ENCODE data around the gene SSR3. TPM values are rescaled to one million over a fixed set of nuclear protein-coding genes. Genes with fewer than 3 reads are reported as not detected.
A peak's percentile ranks its signal among the peaks of the same experiment; 100 is the strongest.

Gene SSR3
- total and polyA plus RNA-seq, 9 of the 15 experiments (the other 6 are each of a cell fraction or from before 2014, with no cell fraction given) = 104 to 464 (median 307) TPM

GRCh38 chr3:156579427-156579851 is 24.5 kb upstream of the SSR3 start (continued):
- TF ChIP-seq E4F1 (CRISPR knock-in tag; IDR thresholded peaks at IDR 0.05; ENCODE audit: borderline replicate concordance) = no peak
- no peak for TF ChIP-seq HNRNPLL (IDR thresholded peaks at IDR 0.05; ENCODE audit: low read depth, low read length, poor library complexity, severe bottlenecking)
- TF ChIP-seq TSHZ1 (CRISPR knock-in tag; IDR thresholded peaks at IDR 0.05) = no peak
- no peak for TF ChIP-seq KAT2B (IDR thresholded peaks at IDR 0.05; ENCODE audit: low read depth, low read length)
- TF ChIP-seq SMAD1 (IDR thresholded peaks at IDR 0.05; ENCODE audit: low read depth, low read length, partially characterized antibody) = no peak
- no peak for TF ChIP-seq USF2 (CRISPR knock-in tag; IDR thresholded peaks at IDR 0.05)
- TF ChIP-seq ZNF316 (IDR thresholded peaks at IDR 0.05) = peak; percentile 74
- TF ChIP-seq EP300 (IDR thresholded peaks at IDR 0.05; ENCODE audit: low read length) = peak; percentile 79
- TF ChIP-seq NR0B1 (IDR thresholded peaks at IDR 0.05; ENCODE audit: partially characterized antibody) = no peak
- no peak for TF ChIP-seq NFIX (CRISPR knock-in tag; IDR thresholded peaks at IDR 0.05; ENCODE audit: low read depth)
- no peak for TF ChIP-seq RBM15 (IDR thresholded peaks at IDR 0.05; ENCODE audit: insufficient read depth, low read length)
- TF ChIP-seq RBM34 (IDR thresholded peaks at IDR 0.05; ENCODE audit: borderline replicate concordance, insufficient read depth, low read length) = no peak
- TF ChIP-seq DLX4 (CRISPR knock-in tag; IDR thresholded peaks at IDR 0.05) = no peak
- TF ChIP-seq NCOA4 (IDR thresholded peaks at IDR 0.05; ENCODE audit: partially characterized antibody) = no peak
- TF ChIP-seq SIN3B (IDR thresholded peaks at IDR 0.05; ENCODE audit: low read depth) = no peak
- no peak for TF ChIP-seq RB1 (IDR thresholded peaks at IDR 0.05; ENCODE audit: low read depth)
- TF ChIP-seq POLR3G (IDR thresholded peaks at IDR 0.05; ENCODE audit: extremely low read depth, insufficient read length, insufficient replicate concordance) = no peak
- no peak for TF ChIP-seq CEBPB (tag; IDR thresholded peaks at IDR 0.05)
- peak; percentile 44 for TF ChIP-seq SOX6 (IDR thresholded peaks at IDR 0.05)
- TF ChIP-seq RBFOX2 (IDR thresholded peaks at IDR 0.05; ENCODE audit: low read depth, low read length) = no peak
